ENCODE measurements around the gene NCOA3. TPM values are rescaled to one million over a fixed set of nuclear protein-coding genes. Genes with fewer than 3 reads are reported as not detected.

NCOA3 gene
- total RNA-seq, 2 experiments from 2014 or later: 66.2 to 73.7 TPM

- POLR2A ChIA-PET: interaction anchor here (1.2 kb wide), 1 partner anchor 8 kb away, joined by 4 read pairs; no protein-coding TSS in a partner anchor
Observed at GRCh38 chr20:47670913-47671312, 169.2 kb downstream of the NCOA3 start.

GRCh38 chr20:47672166-47672565 lies 170.5 kb downstream of the NCOA3 start:
- Mint-ChIP-seq H3K27ac (no peak overlapping the region), H3K4me1 (ENCODE audit: low read depth) (no peaks in the 10 kb centered on the region), H3K27me3 (no peaks in the 10 kb centered on the region), H3K36me3 (ENCODE audit: low read depth) (no peaks in the 10 kb centered on the region), H3K9me3 (no peaks in the 10 kb centered on the region), H3K4me3 (no peak overlapping the region)
- ATAC-seq (no peak), DNase-seq (no peak)
- TF ChIP-seq, protein P1, sequence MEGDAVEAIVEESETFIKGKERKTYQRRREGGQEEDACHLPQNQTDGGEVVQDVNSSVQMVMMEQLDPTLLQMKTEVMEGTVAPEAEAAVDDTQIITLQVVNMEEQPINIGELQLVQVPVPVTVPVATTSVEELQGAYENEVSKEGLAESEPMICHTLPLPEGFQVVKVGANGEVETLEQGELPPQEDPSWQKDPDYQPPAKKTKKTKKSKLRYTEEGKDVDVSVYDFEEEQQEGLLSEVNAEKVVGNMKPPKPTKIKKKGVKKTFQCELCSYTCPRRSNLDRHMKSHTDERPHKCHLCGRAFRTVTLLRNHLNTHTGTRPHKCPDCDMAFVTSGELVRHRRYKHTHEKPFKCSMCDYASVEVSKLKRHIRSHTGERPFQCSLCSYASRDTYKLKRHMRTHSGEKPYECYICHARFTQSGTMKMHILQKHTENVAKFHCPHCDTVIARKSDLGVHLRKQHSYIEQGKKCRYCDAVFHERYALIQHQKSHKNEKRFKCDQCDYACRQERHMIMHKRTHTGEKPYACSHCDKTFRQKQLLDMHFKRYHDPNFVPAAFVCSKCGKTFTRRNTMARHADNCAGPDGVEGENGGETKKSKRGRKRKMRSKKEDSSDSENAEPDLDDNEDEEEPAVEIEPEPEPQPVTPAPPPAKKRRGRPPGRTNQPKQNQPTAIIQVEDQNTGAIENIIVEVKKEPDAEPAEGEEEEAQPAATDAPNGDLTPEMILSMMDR (IDR thresholded peaks at IDR 0.05): no peak
- ChIA-PET POLR2A (interaction anchor here (0.6 kb wide), 1 partner anchor 135 kb away, joined by 3 read pairs; no protein-coding TSS in a partner anchor), CTCF (interaction anchor here (1.1 to 1.3 kb wide), 3 partner anchors 8 to 948 kb away, joined by 3 to 6 read pairs (median 4); no protein-coding TSS in a partner anchor)
- intact Hi-C loops (cut with micrococcal nuclease): no loop called here

More at GRCh38 chr20:47670913-47671312, 169.2 kb downstream of the NCOA3 start:
- Mint-ChIP-seq H3K4me1 (ENCODE audit: low read depth) (no peaks in the 10 kb centered on the region), H3K27me3 (no peaks in the 10 kb centered on the region), H3K36me3 (ENCODE audit: low read depth) (no peaks in the 10 kb centered on the region), H3K9me3 (no peaks in the 10 kb centered on the region), H3K4me3 (no peak overlapping the region), H3K27ac (no peak overlapping the region)
- intact Hi-C loops (cut with micrococcal nuclease): no loop called here
- ATAC-seq: no peak
- TF ChIP-seq, protein P1 (IDR thresholded peaks at IDR 0.05): no peak
- no peak for DNase-seq
- CTCF ChIA-PET: no interaction called here

- ATAC-seq: no peak
- Mint-ChIP-seq H3K9me3 (no peaks in the 10 kb centered on the region), H3K36me3 (ENCODE audit: low read depth) (no peaks in the 10 kb centered on the region), H3K4me1 (ENCODE audit: low read depth) (no peaks in the 10 kb centered on the region), H3K27ac (no peak overlapping the region), H3K27me3 (no peaks in the 10 kb centered on the region), H3K4me3 (no peak overlapping the region)
- DNase-seq: no peak
- POLR2A ChIA-PET: interaction anchor here (1.0 kb wide), 1 partner anchor 9 kb away, joined by 3 read pairs; no protein-coding TSS in a partner anchor
- CTCF ChIA-PET: interaction anchor here (1.1 to 1.3 kb wide), 3 partner anchors 9 to 947 kb away, joined by 3 to 6 read pairs (median 4); no protein-coding TSS in a partner anchor
- TF ChIP-seq, protein P1 (IDR thresholded peaks at IDR 0.05): no peak
- intact Hi-C loops (cut with micrococcal nuclease): no loop called here
Observed at GRCh38 chr20:47672886-47673670, 171.4 kb downstream of the NCOA3 start.

DNA sequence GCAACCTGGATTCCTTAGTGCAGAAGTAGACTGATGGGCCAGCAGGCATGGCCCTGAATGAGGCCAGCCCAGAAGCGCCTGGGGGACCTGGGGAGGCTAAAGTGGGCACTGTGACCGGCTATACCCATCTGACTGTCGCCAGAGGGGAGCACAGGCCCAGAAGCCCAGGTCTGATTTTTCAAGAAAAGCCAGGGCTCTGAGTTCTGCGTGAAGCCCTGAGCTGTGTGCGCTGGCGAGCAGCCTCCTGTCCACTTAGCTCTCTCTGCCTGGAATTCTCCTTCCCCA lies 171.9 kb downstream of the NCOA3 start:
- TF ChIP-seq, protein P1 (IDR thresholded peaks at IDR 0.05): no peak
- no peaks in the 10 kb centered on the region for H3K27me3 Mint-ChIP-seq
- H3K27ac Mint-ChIP-seq: no peak overlapping the region
- no peaks in the 10 kb centered on the region for H3K4me1 Mint-ChIP-seq (ENCODE audit: low read depth)
- no peaks in the 10 kb centered on the region for H3K36me3 Mint-ChIP-seq (ENCODE audit: low read depth)
- POLR2A ChIA-PET: interaction anchor here (1.0 kb wide), 1 partner anchor 9 kb away, joined by 3 read pairs; no protein-coding TSS in a partner anchor
- no peak for ATAC-seq
- no peaks in the 10 kb centered on the region for H3K9me3 Mint-ChIP-seq
- intact Hi-C loops (cut with micrococcal nuclease): no loop called here
- no peak for DNase-seq
- CTCF ChIA-PET: no interaction called here
- H3K4me3 Mint-ChIP-seq: no peak overlapping the region

GRCh38 chr20:47674145-47674544 lies 172.5 kb downstream of the NCOA3 start:
- no peak for ATAC-seq
- POLR2A ChIA-PET: no interaction called here
- H3K4me3 Mint-ChIP-seq: no peak overlapping the region
- TF ChIP-seq, protein P1 (IDR thresholded peaks at IDR 0.05): no peak
- no peaks in the 10 kb centered on the region for H3K27me3 Mint-ChIP-seq
- DNase-seq: no peak
- intact Hi-C loops (cut with micrococcal nuclease): no loop called here
- no peaks in the 10 kb centered on the region for H3K4me1 Mint-ChIP-seq (ENCODE audit: low read depth)
- no peak overlapping the region for H3K27ac Mint-ChIP-seq
- H3K36me3 Mint-ChIP-seq (ENCODE audit: low read depth): no peaks in the 10 kb centered on the region
- CTCF ChIA-PET: interaction anchor here (1.9 kb wide), 1 partner anchor 10 kb away, joined by 5 read pairs; no protein-coding TSS in a partner anchor
- no peaks in the 10 kb centered on the region for H3K9me3 Mint-ChIP-seq

Measured in activated CD8-positive, alpha-beta T cell treated with anti-CD3 and anti-CD28 coated beads for 36 hours (primary cell).